HG02840 (cell line): Measurements from ENCODE around the gene KRT37.
"Not testable (repeated sequence)": the region's sequence is repeated elsewhere in the genome, so short reads cannot be mapped to it uniquely, and the experiment has no call there.

Experiments used
- ATAC-seq: cut with Tn5 transposase; IDR thresholded peaks from one replicate; pipeline ENCODE4 v1.9.1; 2021; ENCODE audit warnings: mild to moderate bottlenecking, moderate library complexity, moderate number of reproducible peaks; ENCODE audit not compliant: unreplicated experiment, low FRiP score

The KRT37 gene

DNA sequence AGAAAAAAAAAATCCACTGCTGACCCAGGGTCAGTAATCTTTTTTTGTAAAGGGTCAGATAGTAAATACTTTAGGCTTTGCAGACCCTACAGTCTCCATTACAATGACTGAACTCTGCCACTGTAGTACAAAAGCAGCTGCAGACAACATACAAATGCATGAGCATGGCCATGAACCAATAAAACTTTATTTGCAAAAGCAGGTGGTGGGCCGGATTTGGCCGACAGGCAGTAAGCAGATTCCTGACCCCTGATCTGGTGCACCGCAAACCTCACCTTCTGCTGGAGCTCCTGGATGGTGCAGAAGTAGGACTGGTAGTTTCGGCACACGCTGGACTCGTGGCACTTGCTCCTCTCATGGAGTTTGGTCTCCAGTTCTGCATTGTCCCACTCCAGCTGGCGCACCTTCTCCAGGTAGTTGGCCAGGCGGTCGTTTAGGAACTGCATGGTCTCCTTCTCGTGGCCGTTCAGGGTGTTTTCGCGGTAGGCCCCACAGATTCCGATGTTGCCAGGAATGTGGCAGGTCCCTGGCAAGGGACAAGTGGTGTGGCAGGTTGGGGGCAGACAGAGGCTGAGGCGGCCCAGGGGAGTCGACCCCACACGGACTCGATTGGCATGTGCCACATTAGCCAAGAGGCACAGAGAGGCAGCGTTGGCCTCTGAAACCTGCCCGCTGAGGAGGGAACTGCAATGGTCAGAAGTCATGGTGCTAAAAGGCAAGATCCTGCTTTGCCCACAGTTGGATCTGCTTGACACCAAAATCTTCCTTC lies 13.1 kb downstream of the KRT37 start:
- ATAC-seq = no peak

DNA sequence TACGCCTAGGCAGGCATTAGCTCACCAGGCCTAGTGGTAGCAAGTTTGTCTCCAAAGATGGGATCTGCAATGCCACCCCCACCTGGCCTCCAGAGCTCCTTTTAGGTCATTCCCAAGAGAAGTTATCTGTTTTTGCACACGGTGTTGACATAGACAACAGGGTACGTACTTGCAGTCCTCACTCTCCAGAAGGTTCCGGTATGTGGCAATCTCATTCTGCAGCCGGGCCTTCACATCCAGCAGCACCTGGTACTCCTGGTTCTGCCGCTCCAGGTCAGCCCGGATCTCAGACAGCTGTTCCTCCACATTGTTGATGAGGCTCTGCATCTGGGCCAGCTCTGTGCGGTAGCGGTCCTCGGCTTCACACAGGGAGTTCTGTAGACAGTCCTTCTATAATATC lies 17.2 kb downstream of the KRT37 start:
- no peak for ATAC-seq

DNA sequence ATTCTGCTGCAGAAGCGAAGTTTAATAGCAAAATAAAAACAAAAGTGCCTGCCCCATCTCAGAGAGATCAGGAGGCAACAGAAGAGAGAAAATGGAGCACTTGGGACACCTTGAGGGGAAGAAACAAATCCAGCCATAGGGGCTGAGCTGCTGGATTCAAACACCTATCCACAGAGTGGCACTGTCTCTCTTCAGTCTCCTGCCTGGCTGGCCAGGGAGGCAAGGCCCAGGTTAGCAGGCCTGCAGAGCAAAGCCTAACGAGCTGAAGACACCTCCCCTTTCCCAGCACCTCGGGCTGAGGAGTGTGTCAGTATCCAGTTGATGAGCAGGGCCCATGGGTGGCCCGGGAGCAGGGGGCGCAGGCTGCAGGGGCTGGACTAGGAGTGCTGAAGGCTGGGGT lies 18.2 kb downstream of the KRT37 start:
- no peak for ATAC-seq

GRCh38 chr17:41404024-41404671 lies 20.2 kb downstream of the KRT37 start:
- no peak for ATAC-seq

- no peak for ATAC-seq
Observed at GRCh38 chr17:41403404-41404023, 20.9 kb downstream of the KRT37 start.

- no peak for ATAC-seq
Observed at GRCh38 chr17:41402161-41402560, 22.2 kb downstream of the KRT37 start.

DNA sequence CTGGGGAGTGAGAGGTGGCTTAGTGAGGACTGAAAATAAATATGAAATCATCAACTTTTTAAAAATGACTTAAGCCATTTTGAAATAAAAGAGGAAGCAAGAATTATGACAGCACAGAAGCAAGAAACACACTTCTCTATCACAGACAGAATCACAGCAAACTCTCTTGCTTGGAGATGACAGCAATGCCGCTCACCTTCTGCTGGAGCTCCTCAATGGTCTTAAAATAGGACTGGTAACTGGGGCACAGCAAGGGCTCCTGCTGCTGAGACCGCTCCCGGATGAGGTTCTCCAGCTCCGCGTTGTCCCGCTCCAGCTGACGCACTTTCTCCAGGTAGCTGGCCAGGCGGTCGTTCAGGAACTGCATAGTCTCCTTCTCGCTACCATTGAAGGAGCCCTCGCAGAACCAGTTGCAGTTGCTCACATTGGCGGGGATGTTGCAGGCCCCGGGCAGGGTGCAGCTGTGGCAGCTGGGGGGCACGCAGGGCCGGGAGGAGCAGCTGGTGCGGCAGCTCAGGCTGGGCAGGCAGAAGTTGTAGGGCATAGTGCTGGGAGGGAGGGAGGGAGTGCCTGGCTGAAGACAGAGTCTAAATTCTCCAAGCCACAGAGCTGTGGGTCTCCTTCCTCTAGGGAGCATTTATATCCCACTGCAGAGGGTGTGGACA lies 27.3 kb downstream of the KRT37 start, which contains the start of gene KRT31:
Gene KRT31, minus strand, starts transcription at position 613 of the 665 bp plus-strand sequence. Its CDS starts 69 bp downstream, at position 544.
- no peak for ATAC-seq

- no peak for ATAC-seq
Observed at GRCh38 chr17:41396340-41396739, 28.0 kb downstream of the KRT37 start.

GRCh38 chr17:41395611-41396010 lies 28.8 kb downstream of the KRT37 start:
- ATAC-seq = no peak

GRCh38 chr17:41395044-41395443 lies 29.3 kb downstream of the KRT37 start:
- not testable (repeated sequence) for ATAC-seq

DNA sequence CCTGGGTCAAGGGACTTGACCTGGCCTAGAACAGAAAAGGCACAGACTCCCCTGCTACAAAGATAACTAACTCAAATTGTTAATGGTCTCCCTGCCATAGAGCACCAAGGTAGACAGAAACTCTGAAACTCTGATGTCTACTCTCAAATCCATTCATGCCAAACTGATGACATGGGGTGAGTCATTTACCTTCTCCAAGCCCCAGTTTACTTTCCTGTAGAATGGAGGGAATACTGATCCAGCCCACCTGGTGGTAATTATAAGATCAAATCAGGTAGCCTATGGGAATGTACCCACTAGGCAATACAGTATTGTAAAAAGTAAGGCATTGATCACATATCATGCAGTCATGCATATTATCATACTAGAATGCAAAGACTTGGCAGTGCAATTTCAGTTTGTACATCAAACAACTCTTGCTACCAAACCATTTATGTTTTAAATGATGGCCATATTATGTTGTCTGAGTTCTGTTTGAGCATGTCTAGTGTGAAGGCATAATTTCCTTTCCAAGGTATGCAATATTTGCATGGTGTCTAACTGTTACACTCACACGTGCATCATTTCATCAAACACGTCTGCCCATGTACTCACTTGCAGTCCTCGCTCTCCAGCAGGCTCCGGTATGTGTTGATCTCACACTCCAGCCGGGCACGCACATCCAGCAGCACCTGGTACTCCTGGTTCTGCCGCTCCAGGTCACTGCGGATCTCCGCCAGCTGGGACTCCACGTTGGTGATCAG lies 30.0 kb downstream of the KRT37 start:
- no peak for ATAC-seq

- no peak for ATAC-seq
Observed at GRCh38 chr17:41393826-41394225, 30.6 kb downstream of the KRT37 start.

DNA sequence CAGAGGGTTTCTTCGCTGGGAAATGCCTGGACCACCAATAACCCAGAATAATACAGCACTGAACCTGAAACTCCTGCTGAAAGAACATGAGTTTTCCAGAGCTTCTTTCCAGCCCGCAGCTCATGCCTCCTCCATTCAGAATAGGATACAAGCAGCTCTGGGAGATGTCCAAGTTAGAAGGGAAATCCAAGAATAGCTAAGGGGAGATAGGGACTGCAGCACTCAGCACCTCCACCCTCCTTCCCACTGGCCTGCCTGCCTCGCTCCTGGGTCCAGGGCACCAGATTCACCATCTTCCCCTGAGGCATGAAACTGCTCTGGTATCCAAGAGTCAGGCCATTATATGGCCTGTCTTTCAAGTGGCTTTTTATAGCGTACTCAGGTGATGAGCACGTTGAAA lies 31.1 kb downstream of the KRT37 start:
- ATAC-seq = no peak

- no peak for ATAC-seq
Observed at GRCh38 chr17:41392278-41392677, 32.1 kb downstream of the KRT37 start.

GRCh38 chr17:41391535-41391934 lies 32.9 kb downstream of the KRT37 start:
- no peak for ATAC-seq

DNA sequence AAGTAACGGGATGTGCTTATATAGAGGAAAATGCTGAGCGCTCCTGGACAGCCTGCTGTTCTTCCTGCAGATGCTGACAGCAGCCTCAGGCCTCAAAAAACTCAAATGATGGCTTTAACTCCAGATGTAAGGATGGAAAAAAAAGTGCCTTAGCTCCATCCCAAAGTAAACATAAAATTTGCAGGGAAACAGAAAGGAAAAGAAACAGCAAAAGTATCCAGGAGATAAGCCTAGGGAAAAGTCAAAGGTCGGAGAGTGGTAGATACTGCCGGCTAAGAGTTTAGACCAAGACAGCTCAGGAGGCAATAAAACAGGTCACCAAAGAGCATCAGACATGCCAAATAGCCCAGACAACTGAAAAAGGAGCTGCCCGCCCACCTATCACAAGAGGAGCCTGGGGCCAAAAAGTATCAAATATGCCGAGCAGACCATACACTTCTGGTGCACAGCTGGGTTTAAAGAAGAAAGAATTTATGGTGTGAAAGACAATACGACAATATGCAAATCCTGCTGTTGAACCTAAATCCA lies 33.9 kb downstream of the KRT37 start:
- ATAC-seq = no peak

GRCh38 chr17:41387670-41388069 lies 36.7 kb downstream of the KRT37 start:
- no peak for ATAC-seq

DNA sequence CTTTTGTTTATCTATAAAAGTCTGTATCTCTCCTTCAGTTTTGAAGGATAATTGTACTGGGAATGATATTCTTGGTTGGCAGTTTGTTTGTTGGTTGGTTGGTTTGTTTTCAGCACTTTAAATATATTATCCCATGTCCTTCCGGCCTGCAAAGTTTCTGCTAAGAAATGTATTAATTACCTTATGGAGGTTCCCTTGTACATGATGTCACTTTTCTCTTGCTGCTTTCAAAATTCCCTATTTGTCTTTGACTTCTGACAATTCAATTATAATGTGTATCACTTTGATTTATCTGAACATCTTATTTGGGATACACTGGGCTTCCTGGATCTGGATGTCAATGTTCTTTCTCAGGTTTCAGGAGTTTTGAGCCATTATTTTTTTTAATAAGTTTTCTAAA lies 38.2 kb downstream of the KRT37 start:
- no peak for ATAC-seq

DNA sequence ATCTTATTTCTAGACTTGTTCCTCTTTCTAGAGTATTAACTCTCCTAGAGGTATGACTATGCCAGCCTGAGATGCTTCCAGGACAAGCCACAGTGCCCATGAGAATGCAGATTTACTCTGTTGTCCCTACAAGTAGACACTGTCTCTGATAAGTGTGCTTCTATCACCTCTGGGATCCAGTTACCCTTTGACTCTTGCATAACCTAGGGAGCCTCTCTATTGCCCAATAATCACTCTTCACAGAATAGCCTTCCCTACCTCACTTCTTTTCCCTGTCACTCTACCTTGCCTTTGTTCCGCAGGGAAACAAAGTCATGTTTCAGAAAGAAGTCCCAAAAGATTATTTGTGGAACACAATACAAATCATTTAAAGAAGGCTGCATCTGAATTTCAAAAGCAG lies 40.7 kb downstream of the KRT37 start:
- no peak for ATAC-seq

GRCh38 chr17:41382394-41382793 lies 42.0 kb downstream of the KRT37 start:
- ATAC-seq = no peak
